ENCODE results near the gene GPRC5C. TPM values are rescaled to one million over a fixed set of nuclear protein-coding genes. Genes with fewer than 3 reads are reported as not detected.
"Not testable (repeated sequence)": the region's sequence is repeated elsewhere in the genome, so short reads cannot be mapped to it uniquely, and the experiment has no call there.

Gene GPRC5C
- total RNA-seq, 1 donor from 2014 or later: 80.3 TPM

GRCh38 chr17:74481621-74482020 lies 49.7 kb downstream of the GPRC5C start:
- Histone ChIP-seq H3K27me3 (ENCODE audit: control insufficient read depth, insufficient read depth, low read length) (peaks cover 3% of the 10 kb centered on the region), H3K4me3 (ENCODE audit: low read depth, low read length) (no peak overlapping the region), H3K36me3 (ENCODE audit: control insufficient read depth, insufficient read depth, low read length) (no peaks in the 10 kb centered on the region)
- DNase-seq (ENCODE audit: low read depth): no peak
- no peak for TF ChIP-seq CTCF (IDR thresholded peaks at IDR 0.05; ENCODE audit: insufficient read depth, low read length, poor library complexity, severe bottlenecking)

GRCh38 chr17:74484066-74484465 lies 52.2 kb downstream of the GPRC5C start:
- no peak overlapping the region for H3K4me3 ChIP-seq (ENCODE audit: low read depth, low read length)
- no peak for DNase-seq (ENCODE audit: low read depth)
- H3K36me3 ChIP-seq (ENCODE audit: control insufficient read depth, insufficient read depth, low read length): no peaks in the 10 kb centered on the region
- H3K27me3 ChIP-seq (ENCODE audit: control insufficient read depth, insufficient read depth, low read length): peaks cover 3% of the 10 kb centered on the region
- no peak for TF ChIP-seq CTCF (IDR thresholded peaks at IDR 0.05; ENCODE audit: insufficient read depth, low read length, poor library complexity, severe bottlenecking)

- no peak overlapping the region for H3K4me3 ChIP-seq (ENCODE audit: low read depth, low read length)
- peaks cover 3% of the 10 kb centered on the region for H3K27me3 ChIP-seq (ENCODE audit: control insufficient read depth, insufficient read depth, low read length)
- no peaks in the 10 kb centered on the region for H3K36me3 ChIP-seq (ENCODE audit: control insufficient read depth, insufficient read depth, low read length)
- no peak for DNase-seq (ENCODE audit: low read depth)
- TF ChIP-seq CTCF (IDR thresholded peaks at IDR 0.05; ENCODE audit: insufficient read depth, low read length, poor library complexity, severe bottlenecking): no peak
These were observed 53.3 kb downstream of the GPRC5C start for GRCh38 chr17:74485022-74485743.

- Histone ChIP-seq H3K4me3 (ENCODE audit: low read depth, low read length) (no peak overlapping the region), H3K27me3 (ENCODE audit: control insufficient read depth, insufficient read depth, low read length) (peaks cover 4% of the 10 kb centered on the region), H3K36me3 (ENCODE audit: control insufficient read depth, insufficient read depth, low read length) (no peaks in the 10 kb centered on the region)
- no peak for TF ChIP-seq CTCF (IDR thresholded peaks at IDR 0.05; ENCODE audit: insufficient read depth, low read length, poor library complexity, severe bottlenecking)
- no peak for DNase-seq (ENCODE audit: low read depth)
These were observed 54.0 kb downstream of the GPRC5C start for GRCh38 chr17:74485841-74486240.

- H3K27me3 ChIP-seq (ENCODE audit: control insufficient read depth, insufficient read depth, low read length); DNase-seq (ENCODE audit: low read depth); H3K36me3 ChIP-seq (ENCODE audit: control insufficient read depth, insufficient read depth, low read length); H3K4me3 ChIP-seq (ENCODE audit: low read depth, low read length): not testable (repeated sequence)
These were observed 56.4 kb downstream of the GPRC5C start for GRCh38 chr17:74488276-74488675.

- no peak for TF ChIP-seq CTCF (IDR thresholded peaks at IDR 0.05; ENCODE audit: insufficient read depth, low read length, poor library complexity, severe bottlenecking)
- DNase-seq (ENCODE audit: low read depth): no peak
- Histone ChIP-seq H3K27me3 (ENCODE audit: control insufficient read depth, insufficient read depth, low read length) (peaks cover 6% of the 10 kb centered on the region), H3K4me3 (ENCODE audit: low read depth, low read length) (no peak overlapping the region), H3K36me3 (ENCODE audit: control insufficient read depth, insufficient read depth, low read length) (no peaks in the 10 kb centered on the region)
These were observed 58.8 kb downstream of the GPRC5C start for GRCh38 chr17:74490716-74491115.
